ENCODE results near the gene CXCL3.

DNA sequence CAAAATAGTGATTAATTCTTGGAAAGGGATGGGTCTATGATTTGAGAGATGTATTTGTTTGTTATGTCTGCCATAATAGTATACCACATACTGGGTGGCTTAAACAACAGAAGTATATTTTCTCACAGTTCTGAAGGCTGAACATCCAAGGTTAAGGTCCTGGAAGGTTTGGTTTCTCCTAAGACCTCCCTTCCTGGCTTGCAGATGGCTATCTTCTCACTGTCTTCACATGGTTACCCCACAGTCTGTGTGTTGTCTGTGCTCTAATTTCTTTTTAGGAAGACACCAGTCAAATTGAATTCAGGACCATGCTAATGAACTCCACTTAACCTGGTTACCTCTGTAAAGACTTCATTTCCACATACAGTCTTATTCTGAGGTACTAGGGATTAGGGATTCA, 34.9 kb upstream of the CXCL3 start:
- TF ChIP-seq POLR2AphosphoS5 (IDR thresholded peaks at IDR 0.05; ENCODE audit: borderline replicate concordance, low read depth, low read length) (no peak), EZH2 (IDR thresholded peaks at IDR 0.05) (no peak), FOXP2 (optimal IDR thresholded peaks at IDR 0.05; ENCODE audit: control extremely low read depth, extremely low read length, insufficient read depth) (no peak)
